IMR-90 (cell line): Measurements from ENCODE around the gene ZMIZ1.

Source experiments
- CEBPB ChIP-seq: IDR thresholded peaks from 2 replicates; pipeline ENCODE4 v1.6.1; 2012; ENCODE audit warnings: low read depth, low read length, improper control_type of control experiment
- FOS ChIP-seq: fragments of 150-350 bp; IDR thresholded peaks from 2 replicates; pipeline ENCODE4 v1.6.1; 2016; ENCODE audit warnings: low read depth, low read length
- MXI1 ChIP-seq: IDR thresholded peaks from 2 replicates; pipeline ENCODE4 v1.6.1; 2012; ENCODE audit warnings: low read depth, mild to moderate bottlenecking, low read length, moderate library complexity, borderline replicate concordance
- POLR2A ChIP-seq: IDR thresholded peaks from 2 replicates; pipeline ENCODE4 v1.6.1; 2012; ENCODE audit warnings: mild to moderate bottlenecking, low read depth, low read length
- SMC3 ChIP-seq: fragments of 150-350 bp; IDR thresholded peaks from 2 replicates; pipeline ENCODE4 v1.6.1; 2016; ENCODE audit warnings: low read depth, mild to moderate bottlenecking, antibody characterized with exemption, low read length, moderate library complexity
- TF ChIP-seq, protein P1 (sequence below): conservative IDR thresholded peaks from 2 replicates; pipeline ENCODE4 v1.5.1; 2012; ENCODE audit warnings: mild to moderate bottlenecking, low read depth, low read length, improper control_type of control experiment

DNA sequence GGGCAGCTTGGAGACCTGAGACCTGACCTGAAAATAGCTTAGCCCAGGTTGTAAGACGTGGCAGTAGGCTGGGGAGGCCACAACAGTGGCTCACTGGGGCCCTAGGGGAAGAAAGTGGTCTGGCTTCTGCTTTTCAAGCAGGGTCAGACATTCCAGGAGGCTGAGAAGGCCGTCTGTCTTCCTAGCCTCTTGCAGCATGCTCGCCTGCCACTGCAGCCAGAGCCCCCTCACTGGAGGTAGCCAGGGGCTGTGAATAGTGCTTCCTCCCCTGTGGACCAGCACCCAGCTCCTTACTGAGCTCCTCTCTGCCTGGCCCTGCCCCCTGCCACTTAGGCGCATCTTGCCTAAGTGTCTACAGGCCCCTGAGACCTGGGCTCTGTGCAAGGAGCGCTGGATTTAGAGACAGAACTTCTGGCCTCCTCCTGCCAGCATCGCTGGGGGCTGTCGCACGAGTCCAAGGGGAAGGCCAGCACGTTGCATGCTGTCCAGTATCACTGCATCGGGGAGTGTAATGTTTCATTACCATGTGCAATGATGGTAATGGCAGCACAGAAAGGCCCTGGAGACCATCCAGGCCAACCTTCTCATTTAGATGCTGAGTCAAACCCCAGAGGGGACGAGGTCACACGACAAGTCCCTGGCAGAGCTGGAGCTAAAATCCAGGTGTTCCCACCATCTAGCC, 12.7 kb downstream of the ZMIZ1 start:
- TF ChIP-seq, protein P1, sequence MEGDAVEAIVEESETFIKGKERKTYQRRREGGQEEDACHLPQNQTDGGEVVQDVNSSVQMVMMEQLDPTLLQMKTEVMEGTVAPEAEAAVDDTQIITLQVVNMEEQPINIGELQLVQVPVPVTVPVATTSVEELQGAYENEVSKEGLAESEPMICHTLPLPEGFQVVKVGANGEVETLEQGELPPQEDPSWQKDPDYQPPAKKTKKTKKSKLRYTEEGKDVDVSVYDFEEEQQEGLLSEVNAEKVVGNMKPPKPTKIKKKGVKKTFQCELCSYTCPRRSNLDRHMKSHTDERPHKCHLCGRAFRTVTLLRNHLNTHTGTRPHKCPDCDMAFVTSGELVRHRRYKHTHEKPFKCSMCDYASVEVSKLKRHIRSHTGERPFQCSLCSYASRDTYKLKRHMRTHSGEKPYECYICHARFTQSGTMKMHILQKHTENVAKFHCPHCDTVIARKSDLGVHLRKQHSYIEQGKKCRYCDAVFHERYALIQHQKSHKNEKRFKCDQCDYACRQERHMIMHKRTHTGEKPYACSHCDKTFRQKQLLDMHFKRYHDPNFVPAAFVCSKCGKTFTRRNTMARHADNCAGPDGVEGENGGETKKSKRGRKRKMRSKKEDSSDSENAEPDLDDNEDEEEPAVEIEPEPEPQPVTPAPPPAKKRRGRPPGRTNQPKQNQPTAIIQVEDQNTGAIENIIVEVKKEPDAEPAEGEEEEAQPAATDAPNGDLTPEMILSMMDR = 0 out of 2 replicates have a peak, but pooled peaks have one; percentile 5
- peak; percentile 86 for TF ChIP-seq CEBPB
- TF ChIP-seq POLR2A = peak; percentile 62; the same call in 1 of the 2 replicates
- TF ChIP-seq MXI1 = peak; percentile 84; the same call in 1 of the 2 replicates
- TF ChIP-seq SMC3 = no peak
- peak; percentile 79 for TF ChIP-seq FOS
